Activated T-helper 17 cell treated with anti-CD3 and anti-CD28 coated beads, Interleukin-2, amount 50 U/mL, for 72 hours (primary cell): Measurements from ENCODE around the gene USP34. TPM values are rescaled to one million over a fixed set of nuclear protein-coding genes. Genes with fewer than 3 reads are reported as not detected.

Experiments
- ATAC-seq: fragments of 150-1000 bp; cut with Tn5 transposase; replicated peaks from 2 replicates; pipeline ENCODE4 v1.10.0; 2021; ENCODE audit warnings: mild to moderate bottlenecking, moderate library complexity
- H3K27ac Mint-ChIP-seq: one replicate; pipeline ENCODE4 v1.8.0; 2022; ENCODE audit warnings: mixed read lengths
- H3K27me3 Mint-ChIP-seq: one replicate; pipeline ENCODE4 v1.8.0; 2022; ENCODE audit warnings: mixed read lengths
- H3K36me3 Mint-ChIP-seq: one replicate; pipeline ENCODE4 v1.8.0; 2022; ENCODE audit warnings: low read depth, mild to moderate bottlenecking, mixed read lengths
- H3K4me1 Mint-ChIP-seq: one replicate; pipeline ENCODE4 v1.8.0; 2022; ENCODE audit warnings: mixed read lengths
- H3K4me3 Mint-ChIP-seq: one replicate; pipeline ENCODE4 v1.8.0; 2022; ENCODE audit warnings: mild to moderate bottlenecking, mixed read lengths
- H3K9me3 Mint-ChIP-seq: one replicate; pipeline ENCODE4 v1.8.0; 2022; ENCODE audit warnings: mixed read lengths
- total RNA-seq, 2 donors: library from RNA; stranded (reverse); gene quantifications; one replicate each; pipeline ENCODE4 v1.2.3, GENCODE V29; 2022

The USP34 gene
- total RNA-seq, 2 donors from 2014 or later, result 98.5 to 121 TPM

DNA sequence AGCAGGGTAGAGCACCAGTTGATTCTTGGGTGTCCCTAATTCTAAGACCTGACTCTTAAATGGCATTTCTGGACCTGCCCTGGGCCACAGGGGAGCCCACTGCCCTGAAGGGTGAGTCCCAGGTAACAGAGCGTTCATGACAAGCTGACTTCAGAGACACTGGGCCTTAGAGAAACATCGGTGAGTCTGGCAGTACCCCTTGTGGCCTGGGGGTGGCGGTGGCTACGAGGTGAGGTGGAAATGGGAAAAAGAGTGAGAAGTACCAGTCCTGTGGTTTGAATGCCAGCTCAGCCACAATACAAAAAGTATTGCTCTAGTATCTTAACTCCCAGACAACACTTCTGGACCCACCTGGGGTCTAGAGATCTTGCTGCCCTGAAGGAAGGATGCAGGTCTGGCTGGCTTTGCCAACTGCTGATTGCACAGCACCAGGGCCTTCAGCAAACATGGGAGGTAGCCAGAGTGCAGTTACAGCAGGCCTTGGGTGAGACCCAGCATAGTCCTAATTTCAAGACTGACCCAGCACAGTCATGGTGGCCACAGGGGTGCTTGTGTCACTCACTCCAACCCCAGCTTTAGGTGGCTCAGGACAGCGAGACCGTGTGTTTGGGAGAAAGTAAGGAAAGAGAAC lies 44.5 kb downstream of the USP34 start:
- H3K9me3 Mint-ChIP-seq, result no peaks in the 10 kb centered on the region
- H3K27me3 Mint-ChIP-seq, result no peaks in the 10 kb centered on the region
- H3K27ac Mint-ChIP-seq, result peak overlapping the region; percentile 76
- no peaks in the 10 kb centered on the region for H3K36me3 Mint-ChIP-seq
- H3K4me1 Mint-ChIP-seq, result peaks cover 50% of the 10 kb centered on the region
- H3K4me3 Mint-ChIP-seq, result peak overlapping the region; percentile 22
- ATAC-seq, result peak; percentile 95

DNA sequence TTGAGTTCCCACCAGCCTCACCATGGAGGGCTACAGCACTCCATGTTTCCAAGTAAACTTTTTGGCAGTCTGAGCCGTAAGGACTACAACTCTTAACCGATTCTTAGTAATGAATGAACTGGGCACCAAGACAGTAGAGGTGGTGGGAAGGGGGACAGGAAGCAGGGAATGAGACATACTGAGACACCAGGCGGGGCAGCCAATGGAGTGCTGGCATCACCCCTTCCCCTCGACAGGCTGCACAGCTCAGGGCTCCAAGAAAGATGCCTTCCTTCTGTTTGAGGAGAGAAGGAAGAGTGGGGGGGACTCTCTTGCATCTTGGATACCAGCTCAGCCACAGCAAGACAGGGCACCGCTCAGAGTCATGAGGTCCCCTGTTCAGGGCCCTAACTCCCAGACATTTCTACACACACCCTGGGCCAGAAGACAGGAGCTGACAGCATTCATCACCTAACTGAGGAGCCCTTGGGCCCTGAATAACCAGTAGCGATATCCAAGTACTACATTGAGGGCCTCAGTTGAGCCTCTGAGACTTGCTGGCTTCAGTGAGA lies 45.2 kb downstream of the USP34 start:
- peaks cover 45% of the 10 kb centered on the region for H3K4me1 Mint-ChIP-seq
- H3K9me3 Mint-ChIP-seq, result no peaks in the 10 kb centered on the region
- peak; percentile 19 for ATAC-seq
- no peaks in the 10 kb centered on the region for H3K27me3 Mint-ChIP-seq
- H3K36me3 Mint-ChIP-seq, result peaks cover 6% of the 10 kb centered on the region
- peak overlapping the region; percentile 76 for H3K27ac Mint-ChIP-seq
- peak overlapping the region; percentile 22 for H3K4me3 Mint-ChIP-seq

DNA sequence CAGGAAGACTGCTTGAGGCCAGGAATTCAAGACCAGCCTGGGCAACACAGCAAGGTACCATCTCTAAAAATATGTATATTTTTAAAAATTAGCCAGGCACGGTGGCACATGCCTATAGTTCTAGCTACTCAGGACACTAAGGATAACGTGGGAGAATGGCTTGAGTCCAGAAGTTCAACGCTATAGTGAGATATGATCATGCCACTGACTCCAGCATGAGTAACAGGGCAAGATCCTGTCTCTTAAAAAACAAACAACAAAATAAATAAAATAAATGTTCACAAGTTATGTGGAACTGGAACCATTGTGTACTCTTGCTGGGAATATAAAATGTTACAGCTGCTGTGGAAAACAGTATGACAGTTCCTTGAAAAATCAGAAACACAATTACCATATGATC lies 47.2 kb downstream of the USP34 start:
- no peaks in the 10 kb centered on the region for H3K27me3 Mint-ChIP-seq
- H3K9me3 Mint-ChIP-seq, result no peaks in the 10 kb centered on the region
- H3K4me3 Mint-ChIP-seq, result no peak overlapping the region
- H3K36me3 Mint-ChIP-seq, result peaks cover 20% of the 10 kb centered on the region
- H3K27ac Mint-ChIP-seq, result no peak overlapping the region
- no peak for ATAC-seq
- H3K4me1 Mint-ChIP-seq, result peaks cover 52% of the 10 kb centered on the region

DNA sequence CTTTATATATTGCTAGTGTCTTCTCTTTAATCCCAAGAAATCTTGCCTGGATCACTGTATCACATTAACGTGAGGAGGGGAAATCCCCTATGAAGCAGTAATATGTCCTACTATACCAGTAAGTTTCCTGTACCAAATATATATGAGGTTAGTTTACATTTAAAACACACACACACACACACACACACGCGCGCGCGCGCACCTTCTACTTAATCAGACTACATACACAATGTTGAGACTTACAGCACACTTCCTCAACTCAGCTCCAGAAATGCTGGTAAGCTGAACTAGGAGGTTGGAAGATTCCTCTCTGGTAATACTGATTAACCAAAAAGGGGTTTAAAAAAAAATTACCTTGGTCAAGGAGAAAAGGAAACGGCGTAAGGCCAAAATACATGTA lies 49.3 kb downstream of the USP34 start:
- peaks cover 32% of the 10 kb centered on the region for H3K36me3 Mint-ChIP-seq
- ATAC-seq, result no peak
- H3K4me3 Mint-ChIP-seq, result peak overlapping the region; percentile 23
- no peaks in the 10 kb centered on the region for H3K9me3 Mint-ChIP-seq
- H3K4me1 Mint-ChIP-seq, result peaks cover 37% of the 10 kb centered on the region
- no peaks in the 10 kb centered on the region for H3K27me3 Mint-ChIP-seq
- no peak overlapping the region for H3K27ac Mint-ChIP-seq

DNA sequence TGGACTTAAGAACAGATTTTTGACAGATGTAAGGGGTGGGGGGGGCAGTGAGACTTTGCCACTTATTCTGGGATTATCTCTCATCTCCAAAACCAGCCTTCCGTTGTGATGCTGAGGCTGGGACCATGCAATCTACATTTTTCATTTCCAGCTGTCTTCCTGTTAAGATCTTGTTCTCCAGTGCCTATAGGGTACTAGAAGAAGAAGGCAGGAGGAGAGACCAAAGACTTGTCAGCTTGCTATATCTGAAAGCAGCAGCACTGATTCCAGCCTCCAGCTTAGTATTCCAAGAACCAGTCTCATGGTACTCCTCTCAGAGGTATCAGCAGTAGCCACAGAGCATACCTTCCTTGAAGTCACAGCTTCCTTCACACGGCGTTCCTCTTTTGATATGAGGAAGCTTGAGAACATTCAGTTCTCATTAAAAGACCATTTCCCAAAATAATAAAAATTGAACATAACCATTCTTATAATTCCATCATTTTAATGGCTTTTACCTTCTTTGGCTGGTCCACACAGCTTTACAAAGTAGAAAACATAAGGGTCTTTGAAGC lies 49.8 kb downstream of the USP34 start:
- H3K4me3 Mint-ChIP-seq, result no peak overlapping the region
- peaks cover 32% of the 10 kb centered on the region for H3K4me1 Mint-ChIP-seq

DNA sequence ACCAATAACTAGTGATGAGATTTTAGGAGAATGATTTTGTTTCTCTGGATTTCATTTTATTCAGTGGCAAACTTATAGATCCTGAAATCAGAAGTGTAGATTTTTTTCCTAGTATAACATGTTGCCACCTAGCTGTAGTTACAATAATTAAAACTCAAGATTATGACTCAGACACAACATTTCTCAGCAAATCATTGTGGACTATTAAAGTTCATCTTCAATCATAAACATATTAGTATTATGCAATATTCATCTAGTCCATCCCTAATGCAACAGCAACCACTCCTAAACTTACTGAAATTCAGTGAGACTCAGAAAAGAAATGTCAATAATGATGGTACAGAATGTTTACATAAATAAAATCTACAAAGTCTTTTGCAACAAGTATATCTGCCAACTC lies 51.3 kb downstream of the USP34 start:
- Mint-ChIP-seq H3K27ac (no peak overlapping the region), H3K27me3 (no peaks in the 10 kb centered on the region), H3K36me3 (peaks cover 50% of the 10 kb centered on the region), H3K9me3 (no peaks in the 10 kb centered on the region), H3K4me1 (peaks cover 24% of the 10 kb centered on the region), H3K4me3 (no peak overlapping the region)
- no peak for ATAC-seq

More for the DNA sequence above, 49.8 kb downstream of the USP34 start:
- Mint-ChIP-seq H3K36me3 (peaks cover 38% of the 10 kb centered on the region), H3K27me3 (no peaks in the 10 kb centered on the region), H3K9me3 (no peaks in the 10 kb centered on the region), H3K27ac (no peak overlapping the region)
- ATAC-seq, result no peak

DNA sequence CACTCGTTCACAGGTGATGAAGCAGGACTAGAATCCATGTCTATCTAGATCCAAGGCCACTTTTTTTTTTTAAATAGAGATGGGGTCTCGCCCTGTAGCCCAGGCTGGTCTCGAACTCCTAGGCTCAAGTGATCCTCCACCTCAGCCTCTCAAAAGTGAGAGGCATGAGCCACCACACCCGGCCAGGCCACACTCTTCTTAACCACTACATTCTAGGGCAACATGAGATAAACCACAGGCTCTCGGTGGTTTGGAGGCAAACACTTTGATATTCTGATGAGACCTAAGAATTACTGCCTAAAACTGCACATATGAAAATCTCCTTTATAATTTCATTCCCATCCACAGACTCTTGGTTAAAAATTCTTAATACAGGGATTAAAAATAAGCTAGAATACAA lies 51.8 kb downstream of the USP34 start:
- H3K27me3 Mint-ChIP-seq, result no peaks in the 10 kb centered on the region
- no peak overlapping the region for H3K4me3 Mint-ChIP-seq
- peaks cover 54% of the 10 kb centered on the region for H3K36me3 Mint-ChIP-seq
- H3K4me1 Mint-ChIP-seq, result peaks cover 28% of the 10 kb centered on the region
- no peak overlapping the region for H3K27ac Mint-ChIP-seq
- ATAC-seq, result peak; percentile 59
- no peaks in the 10 kb centered on the region for H3K9me3 Mint-ChIP-seq

DNA sequence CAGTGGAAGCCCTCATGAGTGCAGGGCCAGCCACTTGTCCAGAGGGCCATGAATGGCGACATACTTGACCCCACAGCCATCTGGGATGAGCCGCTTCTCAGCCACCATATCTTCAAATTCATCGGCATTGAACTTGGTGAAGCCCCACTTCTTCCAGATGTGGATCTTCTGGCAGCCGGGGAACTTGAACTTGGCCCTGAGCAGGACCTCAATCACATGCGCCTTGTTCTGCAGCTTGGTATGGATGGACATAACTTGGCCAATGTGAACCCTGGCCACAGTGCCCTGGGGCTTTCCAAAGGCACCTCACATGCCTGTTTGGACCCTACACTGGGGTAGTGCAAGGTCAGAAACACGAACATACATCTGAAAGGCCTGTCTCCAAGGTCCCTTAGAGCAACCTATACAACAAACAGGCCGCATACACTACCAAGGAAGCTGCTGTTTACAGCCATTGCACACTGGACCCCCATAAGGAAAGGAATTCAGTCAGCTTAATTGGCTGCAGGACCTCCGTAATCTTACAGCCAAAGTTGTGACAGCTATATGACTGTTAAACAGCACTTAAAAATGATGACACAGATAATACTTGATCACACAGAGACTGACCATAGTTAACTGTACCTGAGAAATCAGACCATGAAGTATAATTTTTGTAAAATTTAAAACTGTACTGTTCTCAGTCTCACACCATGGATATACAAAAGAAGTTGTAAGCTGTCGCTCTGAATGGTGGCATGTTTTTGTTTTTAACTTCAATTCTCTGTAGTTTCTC lies 53.8 kb downstream of the USP34 start:
- no peaks in the 10 kb centered on the region for H3K27me3 Mint-ChIP-seq
- no peak overlapping the region for H3K4me3 Mint-ChIP-seq

DNA sequence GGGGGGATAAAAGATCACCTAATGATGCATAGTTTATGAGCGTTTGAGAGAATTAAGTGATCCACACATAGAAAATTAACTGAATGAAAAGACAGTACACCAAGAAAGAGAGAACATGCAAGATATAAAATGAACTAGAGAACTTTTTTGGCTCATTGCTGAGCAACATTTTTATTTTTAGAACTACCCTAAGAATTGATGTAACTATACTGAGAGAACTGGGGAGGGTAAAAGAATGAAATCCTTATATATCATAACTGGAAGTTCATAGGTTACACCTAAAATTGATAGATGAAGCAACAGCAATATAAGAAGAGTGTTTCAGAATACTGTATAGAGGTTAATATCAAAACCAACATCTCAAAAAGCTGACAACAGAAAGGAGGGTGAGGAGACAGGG lies 55.6 kb downstream of the USP34 start:
- no peak for ATAC-seq
- Mint-ChIP-seq H3K36me3 (peaks cover 61% of the 10 kb centered on the region), H3K27me3 (no peaks in the 10 kb centered on the region), H3K9me3 (no peaks in the 10 kb centered on the region), H3K4me3 (no peak overlapping the region), H3K27ac (no peak overlapping the region), H3K4me1 (peaks cover 21% of the 10 kb centered on the region)

More for the DNA sequence above, 53.8 kb downstream of the USP34 start:
- Mint-ChIP-seq H3K4me1 (peaks cover 21% of the 10 kb centered on the region), H3K36me3 (peaks cover 54% of the 10 kb centered on the region), H3K9me3 (no peaks in the 10 kb centered on the region), H3K27ac (no peak overlapping the region)
- ATAC-seq, result no peak

DNA sequence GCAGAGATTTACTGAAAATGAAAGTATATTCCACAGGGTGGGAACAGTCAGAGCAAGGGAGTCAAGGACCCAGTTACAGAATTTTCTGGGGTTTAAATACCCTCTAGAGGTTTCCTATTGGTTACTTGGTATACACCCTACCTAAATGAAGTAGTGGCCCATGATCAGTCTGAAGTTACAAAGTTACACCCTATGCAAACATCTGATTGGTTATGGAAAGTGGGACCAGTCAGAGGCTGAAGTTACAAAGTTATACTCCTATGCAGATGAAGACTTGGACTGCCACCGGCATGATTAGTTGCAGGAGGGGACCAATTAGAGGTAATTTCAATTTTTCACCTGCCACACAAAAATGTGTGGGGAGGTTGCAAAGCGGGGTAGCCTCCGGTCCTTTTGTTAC lies 56.2 kb downstream of the USP34 start:
- H3K4me1 Mint-ChIP-seq, result peaks cover 21% of the 10 kb centered on the region
- H3K27ac Mint-ChIP-seq, result no peak overlapping the region
- no peaks in the 10 kb centered on the region for H3K9me3 Mint-ChIP-seq
- ATAC-seq, result no peak
- no peak overlapping the region for H3K4me3 Mint-ChIP-seq
- H3K27me3 Mint-ChIP-seq, result no peaks in the 10 kb centered on the region
- peaks cover 62% of the 10 kb centered on the region for H3K36me3 Mint-ChIP-seq

DNA sequence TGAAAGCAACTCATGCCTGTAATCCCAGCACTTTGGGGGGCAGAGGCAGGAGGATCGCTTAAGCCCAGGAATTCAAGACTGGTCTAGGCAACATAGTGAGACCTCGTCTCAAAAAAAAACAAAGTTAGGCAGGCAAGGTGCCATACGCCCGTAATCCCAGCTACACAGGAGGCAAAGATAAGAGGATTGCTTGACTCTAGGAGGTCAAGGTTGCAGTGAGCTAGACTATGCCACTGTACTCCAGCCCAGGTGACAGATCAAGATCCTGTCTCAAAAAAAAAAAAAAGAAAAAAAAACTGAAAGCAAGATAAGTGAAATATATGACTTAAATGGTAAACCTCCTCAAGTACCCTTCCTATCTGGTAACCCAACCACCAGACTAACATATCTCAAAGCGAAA lies 59.8 kb downstream of the USP34 start:
- Mint-ChIP-seq H3K9me3 (no peaks in the 10 kb centered on the region), H3K27me3 (no peaks in the 10 kb centered on the region), H3K27ac (peak overlapping the region; percentile 59), H3K4me3 (no peak overlapping the region), H3K4me1 (peaks cover 19% of the 10 kb centered on the region), H3K36me3 (peaks cover 55% of the 10 kb centered on the region)
- ATAC-seq, result no peak

DNA sequence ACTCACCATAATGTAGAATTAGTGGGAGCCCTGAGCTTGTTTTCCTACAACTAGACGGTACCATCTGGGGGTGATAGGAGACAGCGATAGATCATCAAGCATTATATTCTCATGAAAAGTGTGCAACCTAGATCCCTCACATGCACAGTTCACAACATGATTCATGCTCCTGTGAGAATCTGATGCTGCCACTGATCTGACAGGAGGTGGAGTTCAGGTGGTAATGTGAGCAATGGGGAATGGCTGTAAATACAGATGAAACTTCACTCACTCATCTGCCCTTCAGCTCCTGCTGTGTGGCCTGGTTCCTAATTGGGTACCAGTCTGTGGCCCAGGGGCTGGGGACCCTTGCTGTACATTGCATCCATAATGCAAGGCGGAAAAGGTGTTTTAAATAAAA lies 60.7 kb downstream of the USP34 start:
- Mint-ChIP-seq H3K4me1 (peaks cover 19% of the 10 kb centered on the region), H3K27ac (peak overlapping the region; percentile 59), H3K27me3 (no peaks in the 10 kb centered on the region)

DNA sequence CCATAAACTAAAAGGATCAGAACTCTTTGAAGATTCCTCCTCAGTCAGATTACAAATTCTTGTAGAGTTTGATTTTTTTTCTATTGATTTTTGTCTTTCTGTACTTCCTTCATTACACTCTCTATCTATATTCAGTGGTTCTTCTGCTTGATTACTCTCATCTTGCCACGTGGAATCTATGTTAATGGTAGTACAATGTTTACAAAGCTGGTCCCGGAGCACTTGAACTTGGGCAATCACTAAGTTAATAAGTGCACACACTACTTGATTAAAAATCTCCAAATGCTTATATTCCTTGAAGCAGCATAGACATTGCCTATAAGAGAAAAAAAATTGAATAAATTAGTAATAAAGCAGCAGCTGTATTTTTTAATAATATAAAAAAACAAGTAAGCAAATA lies 65.1 kb downstream of the USP34 start:
- no peak for ATAC-seq
- Mint-ChIP-seq H3K27me3 (no peaks in the 10 kb centered on the region), H3K36me3 (peaks cover 53% of the 10 kb centered on the region), H3K4me1 (peaks cover 5% of the 10 kb centered on the region), H3K27ac (no peak overlapping the region), H3K4me3 (no peak overlapping the region), H3K9me3 (no peaks in the 10 kb centered on the region)

More for the DNA sequence above, 60.7 kb downstream of the USP34 start:
- ATAC-seq, result no peak
- no peak overlapping the region for H3K4me3 Mint-ChIP-seq
- peaks cover 57% of the 10 kb centered on the region for H3K36me3 Mint-ChIP-seq
- H3K9me3 Mint-ChIP-seq, result no peaks in the 10 kb centered on the region

DNA sequence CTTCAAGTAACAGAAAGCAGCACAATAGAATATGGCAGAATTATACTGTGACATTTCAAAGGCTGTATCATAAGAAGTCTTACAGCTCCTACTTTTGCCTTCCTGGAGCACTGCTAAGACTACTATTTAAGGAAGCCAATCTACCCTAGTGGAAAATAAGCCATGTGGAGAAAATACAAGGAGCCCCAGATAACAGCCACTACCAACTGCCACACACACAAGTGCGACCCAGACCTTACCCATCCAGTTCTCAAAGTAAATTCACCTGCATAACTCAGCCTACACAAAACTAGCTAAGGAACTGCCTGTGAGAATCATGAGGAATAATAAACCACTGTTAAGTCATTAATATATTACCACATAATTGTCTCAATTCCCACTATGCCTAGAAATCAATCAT lies 66.4 kb downstream of the USP34 start:
- no peak for ATAC-seq
- Mint-ChIP-seq H3K9me3 (no peaks in the 10 kb centered on the region), H3K4me1 (peaks cover 5% of the 10 kb centered on the region), H3K27ac (no peak overlapping the region), H3K36me3 (peaks cover 45% of the 10 kb centered on the region), H3K4me3 (no peak overlapping the region), H3K27me3 (no peaks in the 10 kb centered on the region)

DNA sequence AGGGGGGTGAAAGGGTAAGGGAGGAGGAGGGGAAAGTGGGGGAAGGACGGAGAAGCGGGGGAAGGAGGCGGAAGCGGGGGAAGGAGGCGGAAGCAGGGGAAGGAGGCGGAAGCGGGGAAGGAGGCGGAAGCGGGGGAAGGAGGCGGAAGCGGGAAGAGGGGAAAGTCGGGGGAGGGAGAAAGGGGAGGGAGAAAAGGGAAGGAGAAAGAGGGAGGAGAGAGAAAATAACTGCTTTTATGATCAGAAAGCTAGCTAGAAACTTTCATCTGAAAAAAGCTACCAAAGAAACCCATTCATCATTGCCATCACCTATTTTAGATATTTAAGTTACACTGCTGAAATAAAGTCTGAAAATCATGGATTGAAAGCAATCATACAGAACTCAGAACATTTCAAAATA lies 72.5 kb downstream of the USP34 start:
- H3K27me3 Mint-ChIP-seq, result no peaks in the 10 kb centered on the region
- no peak overlapping the region for H3K4me3 Mint-ChIP-seq
- peaks cover 32% of the 10 kb centered on the region for H3K36me3 Mint-ChIP-seq
- no peak for ATAC-seq
- no peaks in the 10 kb centered on the region for H3K9me3 Mint-ChIP-seq
- H3K4me1 Mint-ChIP-seq, result no peaks in the 10 kb centered on the region
- H3K27ac Mint-ChIP-seq, result no peak overlapping the region
